ENCODE data around the gene HACD2.

HACD2 gene

GRCh38 chr3:123449997-123450604 is 134.8 kb downstream of the HACD2 start:
- H3K9me2 ChIP-seq (replicated peaks; ENCODE audit: low read depth, low read length), result no peaks in the 10 kb centered on the region
- no peak overlapping the region for H3K9ac ChIP-seq (ENCODE audit: low read depth, low read length, poor library complexity, severe bottlenecking)
- no peak overlapping the region for H3K4me3 ChIP-seq (ENCODE audit: low read length, poor library complexity, severe bottlenecking)
- H3K36me3 ChIP-seq (ENCODE audit: insufficient read depth, low read length), result no peaks in the 10 kb centered on the region
- H3K9me3 ChIP-seq (ENCODE audit: insufficient read depth, low read depth, low read length), result no peaks in the 10 kb centered on the region
- H3K79me2 ChIP-seq (ENCODE audit: insufficient read depth, low read length), result no peaks in the 10 kb centered on the region
- H3K27me3 ChIP-seq (ENCODE audit: insufficient read depth, low read length, poor library complexity, severe bottlenecking), result no peaks in the 10 kb centered on the region
- H3K4me2 ChIP-seq (ENCODE audit: low read depth, low read length, poor library complexity, severe bottlenecking), result no peak overlapping the region
- no peak overlapping the region for H2AFZ ChIP-seq (ENCODE audit: low read length)
- H4K20me1 ChIP-seq (ENCODE audit: insufficient read depth, low read length, poor library complexity, severe bottlenecking), result no peaks in the 10 kb centered on the region
- no peak for TF ChIP-seq CTCF (conservative IDR thresholded peaks at IDR 0.05; ENCODE audit: low read length)
- no peak for TF ChIP-seq EZH2phosphoT487 (IDR thresholded peaks at IDR 0.05; ENCODE audit: borderline replicate concordance)
- H3F3A ChIP-seq (ENCODE audit: low read depth), result no peaks in the 10 kb centered on the region
- H3K4me1 ChIP-seq (ENCODE audit: insufficient read depth, low read length, poor library complexity, severe bottlenecking), result no peaks in the 10 kb centered on the region

DNA sequence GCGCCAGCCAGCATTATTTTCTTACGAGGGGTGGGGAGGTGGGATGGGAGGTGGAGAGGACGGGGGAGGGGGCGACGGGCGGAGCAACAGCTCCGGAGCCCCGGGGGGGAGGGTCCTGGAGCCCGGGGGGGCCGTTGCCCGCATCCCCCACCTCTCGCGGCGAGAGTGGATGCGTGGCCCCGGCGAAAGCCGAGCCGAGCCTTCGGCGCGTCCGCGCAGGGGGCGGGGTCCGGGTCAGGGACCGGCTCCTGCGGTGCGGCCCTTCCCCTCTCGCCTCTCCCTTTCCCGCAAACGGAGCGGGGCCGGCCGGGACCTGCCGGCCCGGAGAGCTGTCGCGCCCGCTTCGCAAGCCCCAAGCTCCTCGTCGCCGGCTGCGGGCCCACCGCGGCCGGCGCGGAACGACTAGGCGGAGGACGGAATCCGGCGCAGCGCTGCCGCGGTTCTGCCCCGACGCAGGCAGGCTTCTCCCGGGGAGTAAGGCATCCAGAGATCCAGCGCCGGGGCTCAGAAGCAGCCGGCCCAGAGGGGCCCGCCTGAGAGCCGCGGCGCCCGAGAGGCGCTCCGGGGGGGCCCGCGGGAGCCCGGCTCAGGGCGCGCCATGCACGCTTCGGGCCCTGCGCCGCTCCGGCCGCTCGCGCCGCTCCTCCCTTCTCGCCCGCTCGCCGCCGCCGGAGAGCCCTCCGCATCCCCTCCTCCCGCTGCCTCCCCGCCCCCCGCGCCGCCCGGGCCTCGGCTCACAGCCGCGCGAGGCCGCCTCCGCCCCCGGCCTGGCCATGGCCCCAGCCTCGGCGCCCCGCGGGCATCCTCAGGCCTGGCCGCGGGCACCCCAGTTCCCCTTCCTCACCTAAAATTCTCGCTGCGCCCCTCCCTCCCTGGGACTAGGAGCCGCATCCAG is 135.5 kb downstream of the HACD2 start:
- no peaks in the 10 kb centered on the region for H3K9me2 ChIP-seq (replicated peaks; ENCODE audit: low read depth, low read length)
- no peak overlapping the region for H2AFZ ChIP-seq (ENCODE audit: low read length)
- H4K20me1 ChIP-seq (ENCODE audit: insufficient read depth, low read length, poor library complexity, severe bottlenecking), result no peaks in the 10 kb centered on the region
- H3K36me3 ChIP-seq (ENCODE audit: insufficient read depth, low read length), result no peaks in the 10 kb centered on the region
- H3K4me3 ChIP-seq (ENCODE audit: low read length, poor library complexity, severe bottlenecking), result no peak overlapping the region
- no peaks in the 10 kb centered on the region for H3K27me3 ChIP-seq (ENCODE audit: insufficient read depth, low read length, poor library complexity, severe bottlenecking)
- H3K9me3 ChIP-seq (ENCODE audit: insufficient read depth, low read depth, low read length), result no peaks in the 10 kb centered on the region
- H3F3A ChIP-seq (ENCODE audit: low read depth), result no peaks in the 10 kb centered on the region
- no peaks in the 10 kb centered on the region for H3K79me2 ChIP-seq (ENCODE audit: insufficient read depth, low read length)
- H3K4me1 ChIP-seq (ENCODE audit: insufficient read depth, low read length, poor library complexity, severe bottlenecking), result no peaks in the 10 kb centered on the region
- H3K4me2 ChIP-seq (ENCODE audit: low read depth, low read length, poor library complexity, severe bottlenecking), result no peak overlapping the region
- no peak overlapping the region for H3K9ac ChIP-seq (ENCODE audit: low read depth, low read length, poor library complexity, severe bottlenecking)
- TF ChIP-seq EZH2phosphoT487 (IDR thresholded peaks at IDR 0.05; ENCODE audit: borderline replicate concordance) (no peak), CTCF (conservative IDR thresholded peaks at IDR 0.05; ENCODE audit: low read length) (no peak)

- no peaks in the 10 kb centered on the region for H3K27me3 ChIP-seq (ENCODE audit: insufficient read depth, low read length, poor library complexity, severe bottlenecking)
- no peaks in the 10 kb centered on the region for H3K4me1 ChIP-seq (ENCODE audit: insufficient read depth, low read length, poor library complexity, severe bottlenecking)
- H3K4me2 ChIP-seq (ENCODE audit: low read depth, low read length, poor library complexity, severe bottlenecking), result no peak within 1 kb of the TSS
- no peaks in the 10 kb centered on the region for H3F3A ChIP-seq (ENCODE audit: low read depth)
- H3K9me2 ChIP-seq (replicated peaks; ENCODE audit: low read depth, low read length), result no peaks in the 10 kb centered on the region
- TF ChIP-seq CTCF (conservative IDR thresholded peaks at IDR 0.05; ENCODE audit: low read length), result no peak
- TF ChIP-seq EZH2phosphoT487 (IDR thresholded peaks at IDR 0.05; ENCODE audit: borderline replicate concordance), result no peak
- no peak within 1 kb of the TSS for H3K9ac ChIP-seq (ENCODE audit: low read depth, low read length, poor library complexity, severe bottlenecking)
- no peaks in the 10 kb centered on the region for H4K20me1 ChIP-seq (ENCODE audit: insufficient read depth, low read length, poor library complexity, severe bottlenecking)
- H3K36me3 ChIP-seq (ENCODE audit: insufficient read depth, low read length), result no peaks in the 10 kb centered on the region
- no peak within 1 kb of the TSS for H3K4me3 ChIP-seq (ENCODE audit: low read length, poor library complexity, severe bottlenecking)
- no peak within 1 kb of the TSS for H2AFZ ChIP-seq (ENCODE audit: low read length)
- H3K79me2 ChIP-seq (ENCODE audit: insufficient read depth, low read length), result no peaks in the 10 kb centered on the region
- H3K9me3 ChIP-seq (ENCODE audit: insufficient read depth, low read depth, low read length), result no peaks in the 10 kb centered on the region
These were observed 136.2 kb downstream of the HACD2 start, which contains the start of gene ADCY5 for GRCh38 chr3:123448536-123449101. Gene ADCY5 (minus strand): TSS chr3:123449090. CDS start chr3:123448545, 545 bp downstream.
